ENCODE data around the gene TOGARAM2. TPM values are rescaled to one million over a fixed set of nuclear protein-coding genes. Genes with fewer than 3 reads are reported as not detected.

The TOGARAM2 gene
- total and polyA plus RNA-seq, 2 experiments from 2014 or later, result 1.8 TPM

- peaks cover 4% of the 10 kb centered on the region for H3K27me3 Mint-ChIP-seq (ENCODE audit: insufficient read depth, low read depth, poor library complexity)
- no peaks in the 10 kb centered on the region for H3K4me1 Mint-ChIP-seq
- Histone ChIP-seq H3K4me2 (no peak overlapping the region), H2AFZ (no peak overlapping the region), H3K9me2 (ENCODE audit: insufficient read depth) (no peaks in the 10 kb centered on the region), H3K79me2 (replicated peaks; ENCODE audit: insufficient read depth) (no peaks in the 10 kb centered on the region), H3K27ac (ENCODE audit: low read depth) (no peak overlapping the region), H3F3A (replicated peaks; ENCODE audit: low read depth) (no peaks in the 10 kb centered on the region), H3K4me3 (no peak overlapping the region), H3K27me3 (ENCODE audit: insufficient read depth) (no peaks in the 10 kb centered on the region), H3K36me3 (ENCODE audit: insufficient read depth) (no peaks in the 10 kb centered on the region), H4K20me1 (replicated peaks; ENCODE audit: insufficient read depth) (no peaks in the 10 kb centered on the region), H3K4me1 (ENCODE audit: insufficient read depth) (no peaks in the 10 kb centered on the region)
- ATAC-seq (no peak), DNase-seq (ENCODE audit: low spot score) (peak; percentile 5)
- peaks cover 7% of the 10 kb centered on the region for H3K36me3 Mint-ChIP-seq (ENCODE audit: low read depth)
- TF ChIP-seq STAT1 (IDR thresholded peaks at IDR 0.05; ENCODE audit: unreplicated experiment) (no peak), CREB1 (CRISPR knock-in tag; IDR thresholded peaks at IDR 0.05; ENCODE audit: low read depth) (no peak), ZNF462 (CRISPR knock-in tag; IDR thresholded peaks at IDR 0.05) (no peak), REST (IDR thresholded peaks at IDR 0.05; ENCODE audit: unreplicated experiment) (no peak), EZH2 (IDR thresholded peaks at IDR 0.05; ENCODE audit: low read depth, unreplicated experiment) (no peak), ZNF331 (CRISPR knock-in tag; IDR thresholded peaks at IDR 0.05; ENCODE audit: low read depth) (no peak), POLR2AphosphoS5 (IDR thresholded peaks at IDR 0.05; ENCODE audit: low read depth) (no peak), ZNF114 (CRISPR knock-in tag; IDR thresholded peaks at IDR 0.05) (no peak), ETS1 (IDR thresholded peaks at IDR 0.05) (no peak), JUNB (IDR thresholded peaks at IDR 0.05; ENCODE audit: unreplicated experiment) (no peak), CTCF (conservative IDR thresholded peaks at IDR 0.05; ENCODE audit: low read depth in 2 of 2) (no peak), EZH2phosphoT487 (IDR thresholded peaks at IDR 0.05; ENCODE audit: unreplicated experiment) (no peak), NANOG (IDR thresholded peaks at IDR 0.05; ENCODE audit: borderline replicate concordance) (no peak)
- H3K9me3 Mint-ChIP-seq, result peaks cover 9% of the 10 kb centered on the region
- no peak overlapping the region for H3K4me3 Mint-ChIP-seq
- H3K27ac Mint-ChIP-seq, result no peak overlapping the region
Observed at GRCh38 chr2:29100564-29100963, 119.5 kb downstream of the TOGARAM2 start.

Data from GM23338 (cell line).